Urothelium cell line (cell line): ENCODE data around the gene MUC13.
A peak's percentile ranks its signal among the peaks of the same experiment; 100 is the strongest.
"Not testable (repeated sequence)": the region's sequence is repeated elsewhere in the genome, so short reads cannot be mapped to it uniquely, and the experiment has no call there.

Source experiments
- DNase-seq: peaks from one replicate; pipeline ENCODE4 v3.0.0; 2011; ENCODE audit warnings: low spot score, mixed read lengths
- FAIRE-seq: peaks from 2 replicates; lab custom pipeline; 2011; peaks lifted over from hg19 to GRCh38; lab: Jason Lieb, UNC

Gene MUC13, protein sequence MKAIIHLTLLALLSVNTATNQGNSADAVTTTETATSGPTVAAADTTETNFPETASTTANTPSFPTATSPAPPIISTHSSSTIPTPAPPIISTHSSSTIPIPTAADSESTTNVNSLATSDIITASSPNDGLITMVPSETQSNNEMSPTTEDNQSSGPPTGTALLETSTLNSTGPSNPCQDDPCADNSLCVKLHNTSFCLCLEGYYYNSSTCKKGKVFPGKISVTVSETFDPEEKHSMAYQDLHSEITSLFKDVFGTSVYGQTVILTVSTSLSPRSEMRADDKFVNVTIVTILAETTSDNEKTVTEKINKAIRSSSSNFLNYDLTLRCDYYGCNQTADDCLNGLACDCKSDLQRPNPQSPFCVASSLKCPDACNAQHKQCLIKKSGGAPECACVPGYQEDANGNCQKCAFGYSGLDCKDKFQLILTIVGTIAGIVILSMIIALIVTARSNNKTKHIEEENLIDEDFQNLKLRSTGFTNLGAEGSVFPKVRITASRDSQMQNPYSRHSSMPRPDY

DNA sequence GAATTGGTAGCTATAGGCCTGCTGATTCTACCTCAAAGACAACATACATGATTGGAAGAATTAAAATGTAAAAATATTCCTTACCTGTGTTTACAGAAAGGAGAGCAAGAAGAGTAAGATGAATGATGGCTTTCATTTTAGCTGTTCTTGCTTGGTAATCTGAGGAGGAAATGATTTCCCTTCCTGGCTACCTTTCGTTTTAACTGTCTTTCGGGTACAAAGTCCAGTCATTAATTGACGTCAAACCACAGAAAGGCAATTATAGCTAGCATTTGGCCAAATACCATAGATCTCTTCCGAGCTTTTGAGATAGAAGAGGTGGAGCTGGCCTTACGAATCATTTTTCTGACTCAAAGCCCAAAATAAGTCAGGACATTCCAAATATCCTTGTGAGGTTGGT, at the start of gene MUC13:
MUC13 (minus strand) TSS at position 175 of the 400 bp plus-strand sequence; CDS start at position 136, 39 bp downstream.
- FAIRE-seq (no peak), DNase-seq (no peak)

DNA sequence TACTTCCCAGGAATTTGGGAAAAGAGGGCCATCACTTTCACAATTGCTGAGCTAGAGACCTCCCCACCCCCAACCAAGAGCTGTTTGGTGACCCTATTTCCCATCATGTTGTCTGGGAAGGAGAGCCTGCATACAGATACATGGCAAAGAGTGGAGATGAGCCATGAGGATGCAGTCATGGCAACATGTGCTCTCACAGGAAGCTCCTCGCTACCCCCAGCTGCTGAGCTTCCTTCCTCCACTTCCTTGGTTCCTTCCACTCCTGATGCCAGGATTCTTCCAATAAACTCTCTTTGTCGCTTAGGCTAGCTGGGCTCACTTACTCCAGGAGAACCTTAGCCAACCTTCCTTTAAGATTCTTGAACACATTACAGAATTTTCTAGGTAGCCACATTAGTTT, 48.3 kb upstream of the MUC13 start:
- FAIRE-seq, result no peak
- DNase-seq, result no peak

DNA sequence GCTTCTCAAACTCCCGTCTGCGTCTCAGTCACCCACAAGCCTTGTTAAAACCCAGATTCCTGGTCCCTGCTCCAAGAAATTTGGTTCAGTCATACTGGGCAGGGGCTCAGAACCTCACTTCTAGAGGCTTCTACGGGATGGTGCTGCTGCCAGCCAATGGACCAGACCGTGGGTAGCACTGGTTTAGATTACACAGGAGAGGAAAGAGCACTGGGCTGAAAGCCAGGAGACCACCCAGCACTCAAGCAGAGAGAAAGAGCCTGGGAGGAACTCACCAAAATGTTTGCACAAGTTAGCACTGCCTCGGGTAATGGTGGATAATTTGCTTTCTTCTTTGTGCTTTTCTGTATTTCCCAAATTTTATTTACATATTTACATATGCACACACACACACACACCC, 46.9 kb upstream of the MUC13 start:
- no peak for DNase-seq
- FAIRE-seq, result no peak

DNA sequence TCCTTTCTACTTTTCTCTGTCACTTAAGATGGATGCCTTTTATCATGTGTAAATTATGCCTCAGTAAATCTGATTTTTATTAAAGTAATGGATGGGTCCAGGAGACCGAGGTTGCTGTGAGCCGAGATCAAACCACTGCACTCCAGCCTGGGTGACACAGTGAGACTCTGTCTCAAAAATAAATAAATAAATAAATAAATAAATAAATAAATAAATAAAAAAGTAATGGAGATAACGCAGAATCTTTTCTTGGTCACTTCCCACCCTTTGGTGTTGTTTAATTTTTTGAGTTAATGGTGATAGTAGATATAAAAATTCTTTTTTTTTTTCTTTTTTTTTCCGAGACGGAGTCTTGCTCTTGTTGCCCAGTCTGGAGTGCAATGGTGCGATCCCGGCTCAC, 44.1 kb upstream of the MUC13 start:
- no peak for DNase-seq
- FAIRE-seq, result no peak

DNA sequence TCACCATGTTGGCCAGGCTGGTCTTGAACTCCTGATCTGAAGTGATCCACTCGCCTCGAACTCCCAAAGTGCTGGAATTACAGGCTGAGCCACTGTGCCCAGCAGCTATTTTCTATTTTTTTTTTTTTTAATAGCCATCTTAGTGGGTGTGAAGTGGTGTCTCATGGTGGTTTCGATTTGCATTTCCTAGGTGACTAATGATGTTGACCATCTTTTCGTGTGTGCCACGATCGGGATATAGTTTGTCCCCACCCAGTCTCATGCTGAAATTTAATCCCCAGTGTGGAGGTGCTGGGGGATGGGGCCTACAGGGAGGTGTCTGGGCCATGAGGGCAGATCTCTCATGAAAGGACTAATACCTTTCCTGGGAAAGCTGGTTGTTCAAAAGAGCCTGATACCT, 41.8 kb upstream of the MUC13 start:
- FAIRE-seq, result no peak

DNA sequence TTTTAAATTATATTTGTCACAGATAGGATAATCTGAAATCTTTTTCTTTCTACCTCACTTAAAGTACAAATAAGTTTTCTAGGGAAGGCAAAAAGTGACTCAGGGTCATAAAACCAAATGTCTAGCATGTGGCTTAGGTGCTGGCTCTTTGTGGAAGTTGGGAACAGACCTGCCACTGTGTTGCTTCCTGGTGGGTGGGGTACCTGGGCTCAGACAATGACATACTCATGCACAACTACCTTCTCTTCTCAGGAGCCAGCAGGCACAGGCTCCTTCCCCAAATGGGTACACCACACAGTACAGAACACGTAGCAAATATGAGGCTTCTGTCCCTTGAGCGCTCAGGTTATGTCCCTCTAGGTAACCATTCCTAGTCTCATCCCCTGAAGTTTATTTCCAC, 40.1 kb upstream of the MUC13 start:
- FAIRE-seq, result no peak
- DNase-seq, result no peak

More for the DNA sequence above, 41.8 kb upstream of the MUC13 start:
- DNase-seq, result no peak

DNA sequence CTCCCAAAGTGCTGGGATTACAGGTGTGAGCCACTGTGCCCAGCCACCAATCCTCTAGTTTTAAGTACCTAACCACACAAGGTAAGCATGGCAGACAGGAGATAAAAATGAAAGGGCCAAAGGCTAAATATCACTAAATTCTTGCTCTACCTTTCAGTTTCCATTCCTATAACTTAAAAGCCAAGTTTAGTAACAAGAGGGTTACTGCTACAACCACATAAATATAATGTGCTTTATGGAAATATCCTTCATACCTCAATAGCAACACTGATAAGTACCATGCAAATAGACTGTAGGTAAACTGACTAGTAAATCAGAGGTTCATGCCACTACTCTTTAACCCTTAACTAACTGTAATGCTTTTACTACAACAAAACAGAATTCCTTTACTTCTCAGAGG, 38.7 kb upstream of the MUC13 start:
- no peak for DNase-seq
- no peak for FAIRE-seq

DNA sequence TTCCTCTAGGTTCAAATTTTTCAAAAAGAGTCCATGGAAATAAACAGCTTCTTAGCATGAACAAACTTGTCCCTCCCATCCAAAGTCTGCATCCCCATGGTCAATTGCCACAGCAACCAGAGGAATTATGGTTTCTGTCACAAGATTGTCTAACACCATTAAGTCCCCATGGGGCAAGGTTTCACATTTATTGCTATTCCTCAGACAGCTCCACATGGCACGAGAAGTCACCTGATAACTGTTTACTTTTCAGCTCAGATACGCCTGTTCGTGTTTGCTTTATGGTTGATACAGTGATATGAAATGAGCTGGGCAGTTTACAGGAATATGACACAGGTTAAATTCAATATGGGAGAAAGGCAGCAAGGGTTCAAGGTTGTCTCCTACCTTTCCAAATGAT, 37.9 kb upstream of the MUC13 start:
- DNase-seq, result no peak
- no peak for FAIRE-seq

DNA sequence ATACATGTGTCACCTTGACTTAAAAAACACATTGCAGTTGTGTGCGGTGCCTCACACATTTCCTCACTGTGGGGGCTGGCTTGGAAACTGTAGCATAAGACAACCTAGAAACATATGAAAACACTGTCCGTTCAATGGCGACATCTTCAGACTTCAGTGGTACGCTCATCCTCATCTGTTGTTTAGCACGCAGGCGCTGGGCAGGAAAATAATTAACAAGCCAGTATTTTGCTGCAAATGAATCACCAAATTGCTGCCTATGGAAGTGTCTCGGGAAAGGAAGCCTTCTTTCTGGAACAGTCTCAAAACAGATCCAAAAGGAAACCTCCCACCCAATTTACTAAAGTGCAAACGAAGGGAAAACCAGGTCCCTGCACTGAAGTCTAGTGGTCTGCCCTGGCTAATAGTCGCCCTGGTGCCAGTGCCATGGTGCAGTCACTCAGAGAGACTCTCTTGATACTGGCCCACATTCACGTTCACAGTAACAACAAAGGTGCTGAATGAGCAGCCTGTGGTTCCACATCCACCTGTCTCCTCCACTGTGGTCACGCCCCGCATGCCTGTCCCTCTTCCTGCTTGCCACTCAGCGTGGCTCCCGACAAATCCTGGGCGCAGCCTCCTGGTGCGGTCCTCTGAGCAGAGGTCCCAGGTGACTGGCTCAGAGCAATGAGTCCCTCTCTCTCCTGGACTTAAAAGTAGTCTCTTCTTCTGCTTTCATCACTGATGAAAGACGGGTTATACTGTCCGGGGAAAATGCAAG, 35.6 kb upstream of the MUC13 start:
- peak; percentile 44 for FAIRE-seq
- no peak for DNase-seq

DNA sequence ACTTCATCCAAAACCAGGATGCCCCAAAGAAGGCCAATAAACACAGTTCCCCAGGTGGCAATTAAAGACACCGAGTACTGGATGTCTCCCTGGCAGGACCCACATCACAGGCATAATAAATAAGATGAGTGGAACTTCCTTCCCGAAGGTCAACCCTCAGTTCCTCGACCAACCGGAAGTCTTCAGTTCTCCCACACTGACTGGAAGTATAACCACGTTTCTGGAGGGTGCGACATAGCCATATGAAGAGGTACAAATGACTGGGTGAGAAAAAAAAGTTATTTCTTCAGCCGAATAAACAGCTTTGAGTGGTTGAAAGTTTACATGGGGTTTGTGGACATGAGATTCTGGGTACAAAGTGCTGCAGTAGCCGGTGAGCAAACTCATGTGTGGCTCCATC, 34.6 kb upstream of the MUC13 start:
- FAIRE-seq, result no peak
- DNase-seq, result no peak

DNA sequence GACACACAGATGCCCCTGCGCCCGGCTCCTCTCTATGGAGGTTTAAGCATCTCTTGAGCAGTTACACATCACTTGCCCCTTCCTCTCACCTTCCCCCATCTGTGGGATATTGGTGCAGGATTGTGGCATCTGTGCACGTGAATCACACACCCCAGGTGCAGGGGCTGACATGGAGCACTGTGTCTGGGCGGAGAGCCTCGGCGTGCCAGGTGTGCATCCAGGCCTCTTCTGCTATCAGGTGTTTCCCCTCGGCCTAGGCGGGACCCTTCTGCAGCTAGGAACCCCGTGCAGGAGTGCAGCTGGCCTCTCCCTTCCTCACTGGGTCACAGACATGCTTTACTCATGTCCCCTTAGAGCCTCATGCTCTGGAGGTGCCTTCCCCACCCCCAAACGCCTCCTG, 33.4 kb upstream of the MUC13 start:
- DNase-seq (no peak), FAIRE-seq (no peak)

DNA sequence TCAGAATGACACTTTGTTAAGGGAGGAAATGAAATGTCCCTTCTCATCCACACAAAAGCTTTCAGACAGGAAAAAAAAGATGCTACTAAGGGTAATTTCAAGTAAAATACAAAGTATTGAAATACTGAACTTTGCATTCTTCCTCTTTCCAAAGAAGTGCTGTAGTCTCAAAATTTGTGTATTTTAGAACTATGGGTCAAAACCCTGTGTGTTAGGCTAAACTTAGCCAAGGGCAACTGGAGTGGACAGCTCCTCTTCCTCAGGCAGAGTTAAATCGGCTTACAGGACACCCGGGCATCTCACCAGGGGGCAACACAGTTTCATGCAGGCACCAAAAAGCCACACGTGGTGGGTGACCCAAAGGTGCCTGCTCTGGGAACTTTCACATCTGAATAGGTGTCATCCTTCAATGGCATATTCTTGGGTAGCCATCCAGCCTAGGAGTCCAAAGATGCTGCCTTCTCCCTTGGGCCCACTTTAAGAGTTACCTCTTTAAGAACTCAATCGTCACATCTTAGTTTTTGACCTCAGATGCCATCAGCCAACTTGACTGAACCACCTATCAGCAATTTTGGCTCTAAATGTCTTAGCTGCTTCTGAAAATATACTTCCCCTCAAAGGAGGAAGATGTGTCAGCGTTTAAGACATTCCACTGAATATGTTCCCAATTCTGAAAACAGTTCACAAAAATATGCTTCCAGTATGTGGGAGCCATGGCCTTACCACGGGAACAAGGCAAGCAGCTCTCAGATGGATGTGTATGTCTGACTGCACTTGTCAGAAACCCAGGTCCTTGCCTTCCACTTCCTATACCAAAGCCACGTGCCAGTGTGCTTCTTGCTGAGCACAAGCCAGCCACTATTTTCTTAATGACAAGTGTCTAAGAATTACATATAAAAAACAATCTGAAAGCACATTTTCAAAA, 32.2 kb upstream of the MUC13 start:
- no peak for FAIRE-seq
- no peak for DNase-seq

DNA sequence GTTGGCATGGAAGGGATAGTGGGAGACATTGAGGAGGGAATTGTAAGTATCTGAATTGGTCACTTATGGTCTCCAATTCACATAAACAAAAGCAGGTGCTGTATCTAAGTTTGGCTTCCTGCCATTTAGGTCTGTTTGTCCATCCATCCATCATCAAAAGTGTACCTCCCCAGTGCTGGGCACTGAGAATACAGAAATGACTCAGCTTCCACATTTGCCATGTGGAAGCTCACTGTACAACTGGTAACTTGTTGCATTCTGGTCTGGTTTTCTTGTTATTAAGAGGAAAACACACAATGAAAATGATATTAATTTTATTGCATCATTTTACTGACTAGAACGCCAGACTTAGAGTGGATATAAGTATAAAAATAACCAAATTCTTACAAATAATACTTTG, 30.9 kb upstream of the MUC13 start:
- no peak for DNase-seq
- no peak for FAIRE-seq

DNA sequence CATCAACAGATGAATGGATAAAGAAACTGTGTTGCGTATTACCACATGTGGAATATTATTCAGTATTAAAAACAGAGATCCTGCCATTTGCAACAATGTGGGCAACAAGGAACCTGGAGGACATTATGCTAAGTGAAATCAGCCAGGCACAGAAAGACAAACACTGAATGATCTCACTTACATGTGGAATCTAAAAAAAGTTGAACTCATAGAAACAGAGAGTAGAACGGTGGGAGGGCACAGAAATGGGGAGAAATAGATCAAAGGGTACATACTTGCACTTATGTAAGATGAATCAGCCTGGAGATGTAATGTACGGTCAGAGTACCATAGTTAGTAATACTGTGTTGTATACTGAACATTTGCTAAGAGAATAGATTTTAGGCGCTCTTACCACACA, 29.8 kb upstream of the MUC13 start:
- DNase-seq (no peak), FAIRE-seq (no peak)

DNA sequence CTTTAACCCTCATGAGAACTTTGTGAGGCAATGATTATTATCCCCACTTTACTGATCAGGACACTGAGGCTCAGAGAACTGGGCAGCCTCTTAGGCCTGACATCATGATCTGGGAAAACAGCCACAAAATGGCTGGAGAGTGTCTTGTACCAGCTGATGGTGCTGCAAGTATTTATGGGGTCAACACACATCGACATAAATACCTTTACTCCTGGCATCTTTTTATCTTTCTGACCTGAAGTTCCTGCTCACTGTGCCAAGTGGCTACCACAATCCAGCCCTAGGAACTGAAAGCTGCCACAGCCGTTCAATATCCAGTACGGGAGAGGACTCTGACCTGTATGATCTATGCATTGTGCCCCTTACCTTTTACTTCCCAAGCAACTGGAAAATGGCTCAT, 29.2 kb upstream of the MUC13 start:
- FAIRE-seq (no peak), DNase-seq (no peak)

DNA sequence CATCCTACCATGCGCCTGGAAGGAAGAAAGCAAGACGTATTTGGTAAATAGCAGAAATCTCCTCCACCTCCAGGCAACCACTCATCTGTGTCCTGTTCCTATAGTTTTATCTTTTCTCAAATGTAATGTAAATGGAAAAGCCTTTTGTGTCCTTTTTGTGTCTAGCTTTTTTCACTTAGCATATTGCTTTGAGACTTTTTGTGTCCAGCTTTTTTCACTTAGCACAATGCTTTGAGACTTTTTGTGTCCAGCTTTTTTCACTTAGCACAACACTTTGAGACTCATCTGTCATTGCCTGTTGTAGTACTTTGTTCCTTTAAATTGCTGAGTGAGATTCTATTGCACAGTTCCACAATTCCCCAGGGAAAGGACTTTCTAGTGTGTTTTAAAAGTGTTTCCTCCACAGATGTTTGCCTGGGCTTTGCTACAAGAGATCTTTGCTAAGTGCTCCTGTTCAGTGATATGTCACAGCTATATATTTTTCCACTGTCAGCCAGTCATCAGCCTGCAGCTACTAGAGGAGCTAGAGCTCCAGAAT, 27.9 kb upstream of the MUC13 start:
- FAIRE-seq, result no peak
- DNase-seq, result no peak

DNA sequence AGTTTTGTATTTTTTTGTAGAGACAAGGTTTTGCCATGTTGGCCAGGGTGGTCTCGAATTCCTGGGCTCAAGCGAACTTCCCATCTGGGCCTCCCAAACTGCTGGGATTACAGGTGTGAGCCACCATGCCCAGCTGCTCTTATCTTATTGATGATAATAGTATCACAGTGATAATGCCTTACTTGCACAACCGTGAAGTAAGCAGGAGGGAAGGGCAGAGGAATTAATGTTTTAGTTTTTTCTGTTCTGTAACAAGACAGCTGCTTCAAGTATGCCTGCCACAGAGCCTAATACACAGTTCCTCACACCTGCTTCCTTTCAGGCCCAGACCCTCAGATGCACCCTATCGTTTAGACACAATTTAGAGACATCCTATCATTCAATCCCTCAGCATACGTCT, 26.1 kb upstream of the MUC13 start:
- DNase-seq (no peak), FAIRE-seq (no peak)

DNA sequence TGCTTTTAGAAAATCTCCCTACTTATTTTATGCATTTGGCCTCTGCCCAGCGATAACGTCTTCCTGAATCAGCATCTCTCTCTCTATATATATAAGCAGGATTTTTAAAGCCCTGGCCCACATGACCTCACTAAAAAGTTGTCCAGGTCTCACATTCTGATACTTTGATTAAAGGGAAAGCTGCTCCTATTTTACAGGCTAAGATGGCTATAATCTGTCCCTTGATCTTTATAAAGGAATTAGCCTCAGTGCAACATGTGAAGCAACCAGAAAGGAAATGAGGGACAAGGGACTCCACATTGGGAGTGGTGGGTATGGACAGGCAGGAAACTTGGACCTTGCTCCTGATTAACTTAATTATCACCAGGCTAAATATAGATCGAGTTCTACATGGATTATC, 25.6 kb upstream of the MUC13 start:
- DNase-seq (no peak), FAIRE-seq (no peak)

DNA sequence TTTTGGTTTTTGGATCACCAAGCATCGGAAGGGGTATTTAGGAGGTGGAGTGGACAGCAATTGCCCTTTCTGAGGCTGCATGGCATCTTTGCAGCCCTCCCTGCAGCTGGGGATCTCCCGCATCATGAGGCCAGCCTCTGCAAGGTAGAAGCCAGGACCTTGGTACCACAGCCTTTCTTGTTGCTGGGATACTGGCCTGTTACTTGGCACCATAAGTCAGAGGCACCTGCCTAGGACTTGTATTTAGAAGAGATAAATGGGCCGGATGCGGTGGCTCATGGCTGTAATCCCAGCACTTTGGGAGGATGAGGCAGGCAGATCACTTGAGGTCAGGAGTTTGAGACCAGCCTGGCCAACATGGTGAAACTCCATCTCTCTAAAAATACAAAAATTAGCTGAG, 23.4 kb upstream of the MUC13 start:
- peak; percentile 71 for FAIRE-seq
- DNase-seq, result not testable (repeated sequence)

DNA sequence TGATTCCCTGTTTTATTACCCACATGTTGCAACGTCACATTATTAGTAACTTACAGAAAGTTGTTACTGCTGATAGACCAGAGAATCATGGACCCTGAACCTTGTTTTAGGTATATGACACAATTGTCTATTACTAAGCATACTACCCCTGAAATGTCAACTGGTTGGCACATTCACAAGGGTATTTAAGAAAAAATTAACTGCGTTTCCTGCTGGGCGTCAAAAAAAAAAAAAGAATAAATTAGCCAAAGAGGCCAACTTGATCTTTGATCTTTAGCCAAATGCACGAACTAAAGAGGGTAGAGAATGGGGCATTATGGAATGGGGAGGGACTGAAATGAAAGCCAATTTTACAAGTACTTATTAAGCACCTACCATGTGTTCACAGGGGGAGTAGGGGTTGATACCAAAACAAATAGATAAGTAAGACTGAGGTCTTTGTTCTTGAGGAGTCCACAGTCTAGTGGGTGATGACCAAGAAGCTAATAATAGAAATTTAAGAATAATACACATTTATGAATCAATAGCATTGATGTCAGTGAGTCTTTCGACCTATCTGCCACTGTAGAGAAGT, 17.8 kb upstream of the MUC13 start:
- FAIRE-seq, result no peak

More for the DNA sequence above, 17.8 kb upstream of the MUC13 start:
- no peak for DNase-seq
